Measurements from ENCODE around the gene FAM124A.

GRCh38 chr13:51234676-51235075, 12.5 kb downstream of the FAM124A start:
- no peak for TF ChIP-seq POLR2A (IDR thresholded peaks at IDR 0.05)
- TF ChIP-seq, protein P1, sequence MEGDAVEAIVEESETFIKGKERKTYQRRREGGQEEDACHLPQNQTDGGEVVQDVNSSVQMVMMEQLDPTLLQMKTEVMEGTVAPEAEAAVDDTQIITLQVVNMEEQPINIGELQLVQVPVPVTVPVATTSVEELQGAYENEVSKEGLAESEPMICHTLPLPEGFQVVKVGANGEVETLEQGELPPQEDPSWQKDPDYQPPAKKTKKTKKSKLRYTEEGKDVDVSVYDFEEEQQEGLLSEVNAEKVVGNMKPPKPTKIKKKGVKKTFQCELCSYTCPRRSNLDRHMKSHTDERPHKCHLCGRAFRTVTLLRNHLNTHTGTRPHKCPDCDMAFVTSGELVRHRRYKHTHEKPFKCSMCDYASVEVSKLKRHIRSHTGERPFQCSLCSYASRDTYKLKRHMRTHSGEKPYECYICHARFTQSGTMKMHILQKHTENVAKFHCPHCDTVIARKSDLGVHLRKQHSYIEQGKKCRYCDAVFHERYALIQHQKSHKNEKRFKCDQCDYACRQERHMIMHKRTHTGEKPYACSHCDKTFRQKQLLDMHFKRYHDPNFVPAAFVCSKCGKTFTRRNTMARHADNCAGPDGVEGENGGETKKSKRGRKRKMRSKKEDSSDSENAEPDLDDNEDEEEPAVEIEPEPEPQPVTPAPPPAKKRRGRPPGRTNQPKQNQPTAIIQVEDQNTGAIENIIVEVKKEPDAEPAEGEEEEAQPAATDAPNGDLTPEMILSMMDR (IDR thresholded peaks at IDR 0.05) = no peak

Measured in uterus (tissue), 2 donors.